IPS DF 4.7 (cell line): ENCODE data around the gene SPATA17.

Experiments used
- DNase-seq: peaks from one replicate; pipeline ENCODE4 v3.0.0-alpha.2; 2013; ENCODE audit warnings: low spot score; ENCODE audit errors: extremely low read depth

Gene SPATA17

DNA sequence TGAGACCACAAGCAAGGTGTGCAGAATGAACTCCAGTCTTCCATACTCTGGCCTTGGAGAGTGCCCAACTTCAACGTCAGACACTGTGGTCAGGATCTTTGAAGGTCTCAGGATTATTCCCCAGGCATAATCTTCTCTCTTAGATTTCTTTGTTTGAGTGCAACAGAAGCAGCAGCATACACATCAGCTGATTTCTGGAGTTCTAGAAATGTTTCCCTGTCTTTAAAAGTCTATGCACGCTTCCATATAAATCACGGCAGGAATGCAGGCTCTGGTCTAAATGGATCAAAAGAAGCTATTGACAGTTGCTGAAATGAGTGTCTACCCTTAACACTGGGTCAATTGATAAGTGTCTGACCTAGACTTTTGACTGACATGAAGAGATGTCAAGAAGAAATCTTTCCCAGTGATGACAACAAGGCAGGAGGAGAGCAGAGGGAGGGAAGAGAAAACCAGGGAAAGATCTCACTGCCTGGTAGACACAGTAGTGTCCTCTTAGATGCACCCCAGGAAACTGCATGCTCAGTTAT is 279.7 kb downstream of the SPATA17 start:
- no peak for DNase-seq

DNA sequence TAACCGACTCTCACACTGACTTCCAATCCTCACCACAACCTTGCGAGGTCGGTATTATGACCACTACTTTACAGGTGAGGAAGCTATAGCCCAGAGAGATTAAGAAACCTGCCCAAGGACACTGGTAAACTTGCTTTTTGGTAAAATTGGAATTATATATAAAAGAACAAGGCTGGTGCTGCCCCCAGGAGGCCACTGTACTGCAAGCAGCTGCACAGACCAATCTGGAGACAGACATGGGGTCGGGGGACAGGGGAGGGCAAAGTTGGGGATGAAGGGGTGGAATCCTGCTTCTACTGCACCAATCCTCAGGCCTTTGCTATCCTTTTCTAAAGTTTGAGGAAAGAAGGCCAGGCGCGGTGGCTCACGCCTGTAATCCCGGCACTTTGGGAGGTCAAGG is 280.8 kb downstream of the SPATA17 start:
- no peak for DNase-seq

- DNase-seq = no peak
Observed at GRCh38 chr1:217917281-217917887, 286.2 kb downstream of the SPATA17 start.

DNA sequence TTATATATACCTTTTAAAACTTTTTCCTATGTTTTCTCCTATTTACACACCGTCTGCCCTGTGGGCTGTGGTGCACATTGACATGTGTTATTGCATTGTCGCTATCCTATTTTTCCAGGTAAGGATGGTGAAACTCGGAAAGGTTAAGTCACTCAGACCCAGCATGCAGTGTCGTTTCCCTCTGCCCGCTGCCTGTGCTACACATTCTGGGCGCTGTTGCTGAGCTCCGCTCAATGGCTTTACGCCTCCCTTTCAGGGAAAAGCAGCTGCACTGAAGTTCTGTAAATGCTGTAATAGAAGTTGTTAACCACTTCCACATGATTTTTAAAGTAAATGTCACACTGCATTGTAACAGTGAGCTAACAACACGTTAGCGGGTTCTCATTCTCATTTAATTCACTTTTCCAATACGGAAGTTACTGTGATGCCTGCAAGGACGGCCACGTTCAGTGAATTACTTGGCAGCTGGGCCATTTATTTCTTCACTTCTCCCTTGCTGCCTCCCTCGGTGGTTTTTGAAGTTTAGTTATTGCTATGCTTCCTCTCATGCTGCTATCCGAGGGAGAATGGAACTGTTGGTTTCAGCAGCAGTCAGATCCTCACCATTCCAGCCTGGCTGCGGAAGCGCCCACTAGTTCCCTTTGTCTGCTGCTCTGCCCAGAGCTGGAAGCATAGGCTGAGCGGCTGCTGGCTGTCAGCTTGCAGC is 288.7 kb downstream of the SPATA17 start:
- DNase-seq = no peak
